Neuronal stem cell (in vitro differentiated cells): ENCODE results near the gene AKR1C3.

Experiments
- DNase-seq: peaks from one replicate; pipeline ENCODE4 v3.0.0-alpha.2; 2013; ENCODE audit warnings: low spot score
- H2AFZ ChIP-seq: one replicate; pipeline ENCODE4 v1.6.1; 2013; ENCODE audit warnings: mild to moderate bottlenecking, low read length, inconsistent platforms
- H2AK5ac ChIP-seq: 2 replicates; pipeline ENCODE4 v1.6.1; 2013; ENCODE audit warnings: low read depth, mild to moderate bottlenecking, inconsistent platforms, low read length, moderate library complexity, mixed read lengths
- H2BK120ac ChIP-seq: 2 replicates; pipeline ENCODE4 v1.6.1; 2013; ENCODE audit warnings: low read depth, mild to moderate bottlenecking, inconsistent platforms, low read length, moderate library complexity, mixed read lengths
- H2BK12ac ChIP-seq: one replicate; pipeline ENCODE4 v1.6.1; 2013; ENCODE audit warnings: low read length, inconsistent platforms
- H2BK15ac ChIP-seq: 2 replicates; pipeline ENCODE4 v1.6.1; 2013; ENCODE audit warnings: mild to moderate bottlenecking, low read length, inconsistent platforms, mixed read lengths
- H2BK5ac ChIP-seq: one replicate; pipeline ENCODE4 v1.6.1; 2013; ENCODE audit warnings: inconsistent platforms, mild to moderate bottlenecking, low read length, moderate library complexity
- H3K14ac ChIP-seq: one replicate; pipeline ENCODE4 v1.6.1; 2013; ENCODE audit warnings: low read length, inconsistent platforms
- H3K18ac ChIP-seq: 2 replicates; pipeline ENCODE4 v1.6.1; 2013; ENCODE audit warnings: low read length, inconsistent platforms
- H3K23ac ChIP-seq: 2 replicates; pipeline ENCODE4 v1.6.1; 2013; ENCODE audit warnings: low read depth, mild to moderate bottlenecking, mixed read lengths, low read length, inconsistent platforms; ENCODE audit not compliant: poor library complexity
- H3K27ac ChIP-seq: replicated peaks from 3 replicates; pipeline ENCODE4 v1.5.1; 2013; ENCODE audit warnings: low read length, inconsistent platforms
- H3K27me3 ChIP-seq, 3 experiments: 2 replicates each; pipeline ENCODE4 v1.6.1; 2013; ENCODE audit warnings: low read length in 3 of 3, mild to moderate bottlenecking in 2 of 3, inconsistent platforms in 1 of 3, low read depth in 1 of 3, mixed read lengths in 1 of 3, moderate library complexity in 1 of 3; ENCODE audit not compliant: control insufficient read depth in 3 of 3, insufficient read depth in 3 of 3
- H3K36me3 ChIP-seq, 2 donors: replicated peaks in 1 of 2; 2 replicates each; pipeline ENCODE4 v1.6.1; 2013; ENCODE audit warnings: low read length in 2 of 2; ENCODE audit not compliant: control insufficient read depth in 2 of 2, insufficient read depth in 2 of 2
- H3K4ac ChIP-seq: 2 replicates; pipeline ENCODE4 v1.6.1; 2013; ENCODE audit warnings: inconsistent platforms, mild to moderate bottlenecking, low read length, moderate library complexity
- H3K4me1 ChIP-seq, 2 donors: 1 replicate in 1 of 2; 2 replicates in 1 of 2; pipeline ENCODE4 v1.6.1; 2013; ENCODE audit warnings: low read length in 2 of 2, low read depth in 1 of 2; ENCODE audit not compliant: control insufficient read depth in 2 of 2, insufficient read depth in 1 of 2
- H3K4me2 ChIP-seq: one replicate; pipeline ENCODE4 v1.6.1; 2013; ENCODE audit warnings: mild to moderate bottlenecking, low read length, inconsistent platforms; ENCODE audit not compliant: insufficient read depth, poor library complexity, severe bottlenecking
- H3K4me3 ChIP-seq, 2 donors: 2 replicates each; pipeline ENCODE4 v1.5.1; 2013; ENCODE audit warnings: low read length in 2 of 2, mild to moderate bottlenecking in 2 of 2, inconsistent platforms in 1 of 2, moderate library complexity in 1 of 2
- H3K79me1 ChIP-seq: one replicate; pipeline ENCODE4 v1.6.1; 2013; ENCODE audit warnings: low read depth, mild to moderate bottlenecking, inconsistent platforms, low read length, moderate library complexity
- H3K9ac ChIP-seq: one replicate; pipeline ENCODE4 v1.6.1; 2013; ENCODE audit warnings: mild to moderate bottlenecking, low read depth, low read length, inconsistent platforms; ENCODE audit not compliant: poor library complexity
- H3K9me3 ChIP-seq, 2 donors: replicated peaks in 1 of 2; 2 replicates each; pipeline versions ENCODE3 to v1.6.1; 2013; ENCODE audit warnings: low read length in 2 of 2, mild to moderate bottlenecking in 2 of 2, inconsistent platforms in 1 of 2, low read depth in 1 of 2, mixed read lengths in 1 of 2, moderate library complexity in 1 of 2; ENCODE audit not compliant: control insufficient read depth in 2 of 2, insufficient read depth in 1 of 2
- H4K8ac ChIP-seq: one replicate; pipeline ENCODE4 v1.6.1; 2013; ENCODE audit warnings: low read depth, mild to moderate bottlenecking, inconsistent platforms, low read length, moderate library complexity
- H4K91ac ChIP-seq: one replicate; pipeline ENCODE4 v1.6.1; 2013; ENCODE audit warnings: low read length, low read depth, mild to moderate bottlenecking, inconsistent platforms; ENCODE audit not compliant: poor library complexity
- WGBS, 2 donors: extraction: QIAGEN DNeasy Blood & Tissue Kit; methylation state at CpG; one replicate each; pipeline ENCODE4 v1.1.7; 2013; ENCODE audit warnings: missing lambda C conversion rate in 2 of 2, mixed read lengths in 1 of 2; ENCODE audit not compliant: insufficient read length in 2 of 2, insufficient replicate concordance in 1 of 2; ENCODE audit errors: extremely low coverage in 2 of 2; 5-methylcytosine and 5-hydroxymethylcytosine counted together

AKR1C3 gene

DNA sequence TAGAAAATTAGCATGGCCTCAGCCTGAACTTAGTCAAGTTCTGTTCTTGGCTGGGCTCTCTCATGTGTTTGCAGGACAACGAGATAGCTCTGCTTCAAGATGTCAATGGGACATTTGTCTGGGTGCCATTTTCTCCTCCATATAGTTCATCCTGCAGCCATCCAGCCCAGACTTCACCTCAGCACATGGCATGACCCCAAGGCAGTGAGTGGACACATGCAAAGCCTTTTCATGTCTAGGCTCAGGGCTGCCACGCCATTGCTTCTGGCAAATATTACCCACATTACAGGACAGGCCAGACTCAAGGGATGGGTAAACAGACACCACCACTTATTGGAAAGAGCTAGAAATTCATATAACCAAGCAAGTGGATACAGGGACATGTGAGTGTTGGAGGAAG is 9.3 kb downstream of the AKR1C3 start:
- Histone ChIP-seq H3K14ac (no peak overlapping the region), H3K18ac (no peak overlapping the region), H2BK5ac (no peak overlapping the region), H3K4me3 (no peak overlapping the region), H3K9ac (no peak overlapping the region), H2AFZ (no peak overlapping the region), H3K27ac (no peak overlapping the region), H2BK12ac (no peak overlapping the region), H2AK5ac (no peak overlapping the region), H3K23ac (no peak overlapping the region), H3K36me3 (no peaks in the 10 kb centered on the region), H3K4me2 (no peak overlapping the region), H3K9me3 (peaks cover 0 to 1% of the 10 kb centered on the region in 2 donors), H4K8ac (no peak overlapping the region), H4K91ac (no peak overlapping the region), H2BK15ac (no peak overlapping the region), H3K4me1 (no peaks in the 10 kb centered on the region), H3K79me1 (no peaks in the 10 kb centered on the region), H3K4ac (no peak overlapping the region), H3K27me3 (no peaks in the 10 kb centered on the region), H2BK120ac (no peak overlapping the region)
- WGBS, 2 donors = no CpG with 5 or more reads among the region's 2 CpGs
- no peak for DNase-seq

DNA sequence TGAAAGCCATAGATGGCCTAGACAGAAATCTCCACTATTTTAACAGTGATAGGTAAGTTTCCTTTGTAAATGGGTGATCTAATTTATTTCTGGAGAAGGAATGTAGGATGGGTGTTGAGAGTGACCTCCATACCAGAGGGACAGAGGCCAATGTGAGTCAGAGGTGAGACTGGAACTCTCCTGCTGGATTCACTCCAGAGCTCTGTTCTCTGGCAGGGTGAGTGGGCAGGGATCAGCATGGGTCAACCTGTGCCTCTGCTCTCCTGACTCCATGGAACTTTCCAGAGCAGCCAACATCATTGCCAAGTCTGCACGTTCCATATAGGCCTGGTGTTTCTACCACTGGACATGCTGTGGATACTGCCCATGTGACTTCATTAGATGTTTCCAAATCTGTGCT is 11.4 kb downstream of the AKR1C3 start:
- H2BK120ac ChIP-seq = no peak overlapping the region
- H3K79me1 ChIP-seq = no peaks in the 10 kb centered on the region
- H3K4ac ChIP-seq = no peak overlapping the region
- H2BK12ac ChIP-seq = no peak overlapping the region
- no CpG with 5 or more reads among the region's 1 CpG for WGBS, 2 donors
- no peak for DNase-seq
- H3K36me3 ChIP-seq = no peaks in the 10 kb centered on the region
- no peak overlapping the region for H2AK5ac ChIP-seq
- H2AFZ ChIP-seq = no peak overlapping the region
- H3K27me3 ChIP-seq = no peaks in the 10 kb centered on the region
- H3K4me1 ChIP-seq = no peaks in the 10 kb centered on the region
- no peak overlapping the region for H2BK15ac ChIP-seq
- no peak overlapping the region for H3K18ac ChIP-seq
- no peak overlapping the region for H3K9ac ChIP-seq
- H2BK5ac ChIP-seq = no peak overlapping the region
- peaks cover 0 to 1% of the 10 kb centered on the region in 2 donors for H3K9me3 ChIP-seq
- H3K14ac ChIP-seq = no peak overlapping the region
- H3K27ac ChIP-seq = no peak overlapping the region
- no peak overlapping the region for H4K8ac ChIP-seq
- no peak overlapping the region for H3K23ac ChIP-seq
- no peak overlapping the region for H4K91ac ChIP-seq
- H3K4me2 ChIP-seq = no peak overlapping the region
- H3K4me3 ChIP-seq = no peak overlapping the region

DNA sequence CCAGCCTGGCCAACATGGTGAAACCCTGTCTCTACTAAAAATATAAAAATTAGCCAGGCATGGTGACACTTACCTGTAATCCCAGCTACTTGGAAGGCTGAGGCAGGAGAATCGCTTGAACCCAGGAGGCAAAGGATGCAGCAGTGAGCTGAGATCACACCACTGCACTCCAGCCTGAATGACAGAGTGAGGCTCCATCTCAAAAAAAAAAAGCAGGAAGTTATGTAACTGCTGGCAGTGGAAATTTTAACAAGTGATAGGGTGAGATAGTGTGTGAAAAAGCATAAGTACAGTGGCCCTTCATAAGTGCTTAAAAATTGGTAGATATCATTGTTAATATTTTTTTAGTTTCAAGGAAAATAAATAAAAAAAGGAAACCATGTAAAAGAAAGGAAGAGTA is 12.3 kb downstream of the AKR1C3 start:
- Histone ChIP-seq H3K23ac (no peak overlapping the region), H4K91ac (no peak overlapping the region), H3K27ac (no peak overlapping the region), H3K79me1 (no peaks in the 10 kb centered on the region), H3K9ac (no peak overlapping the region), H3K4me2 (no peak overlapping the region), H4K8ac (no peak overlapping the region), H3K18ac (no peak overlapping the region), H3K9me3 (peaks cover 0 to 1% of the 10 kb centered on the region in 2 donors), H2AFZ (no peak overlapping the region), H3K4me3 (no peak overlapping the region), H3K4me1 (no peaks in the 10 kb centered on the region), H3K4ac (no peak overlapping the region), H2BK12ac (no peak overlapping the region), H3K14ac (no peak overlapping the region), H3K36me3 (no peaks in the 10 kb centered on the region), H2BK120ac (no peak overlapping the region), H3K27me3 (no peaks in the 10 kb centered on the region), H2AK5ac (no peak overlapping the region), H2BK5ac (no peak overlapping the region), H2BK15ac (no peak overlapping the region)
- WGBS, 2 donors = no CpG with 5 or more reads among the region's 1 CpG
- DNase-seq = no peak

DNA sequence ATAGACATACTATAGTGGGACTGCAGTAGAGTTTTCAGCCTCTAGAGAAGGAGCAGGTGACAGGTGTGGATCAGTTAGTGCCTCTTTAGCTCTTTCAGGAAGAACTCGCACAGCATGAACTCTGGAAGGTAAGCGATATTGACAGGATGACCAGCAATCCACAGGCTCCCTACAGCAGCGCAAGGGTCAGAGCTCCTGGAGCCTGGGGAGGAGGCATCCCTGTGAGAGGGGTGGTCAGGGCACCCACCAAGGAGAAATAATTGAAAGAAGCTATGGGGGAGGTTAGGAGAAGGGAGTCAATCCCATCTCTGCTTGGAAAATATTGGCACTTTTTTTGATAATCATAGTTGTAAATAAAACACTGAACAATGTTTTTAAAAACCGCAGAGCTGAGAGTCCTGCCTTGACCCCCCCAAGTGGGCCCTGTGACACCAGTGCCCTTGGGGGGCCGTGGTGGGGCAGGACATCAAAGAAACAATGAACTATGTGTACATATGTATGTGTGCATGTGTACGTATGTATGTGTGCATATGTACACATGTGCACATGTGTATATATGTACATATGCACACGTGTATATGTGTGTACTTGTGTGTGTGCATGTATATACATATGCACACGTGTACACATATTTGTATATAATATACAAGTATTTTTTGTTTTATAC is 13.8 kb downstream of the AKR1C3 start:
- Histone ChIP-seq H2BK120ac (no peak overlapping the region), H2BK5ac (no peak overlapping the region), H2BK12ac (no peak overlapping the region), H3K14ac (no peak overlapping the region), H3K18ac (no peak overlapping the region), H3K4me2 (no peak overlapping the region), H4K8ac (no peak overlapping the region), H3K9me3 (peaks cover 0 to 1% of the 10 kb centered on the region in 2 donors), H3K36me3 (no peaks in the 10 kb centered on the region), H3K4me1 (no peaks in the 10 kb centered on the region), H3K27ac (no peak overlapping the region), H2BK15ac (no peak overlapping the region), H2AFZ (no peak overlapping the region), H3K9ac (no peak overlapping the region), H3K79me1 (no peaks in the 10 kb centered on the region), H4K91ac (no peak overlapping the region), H3K4me3 (no peak overlapping the region), H3K23ac (no peak overlapping the region), H3K4ac (no peak overlapping the region), H3K27me3 (no peaks in the 10 kb centered on the region), H2AK5ac (no peak overlapping the region)
- no peak for DNase-seq
- WGBS, 2 donors = no CpG with 5 or more reads among the region's 8 CpGs
